PFSK-1 (cell line): ENCODE results near the gene GATC.

ENCODE experiments used
- FOXP2 ChIP-seq: optimal IDR thresholded peaks from 2 replicates; pipeline ENCODE3; 2011; ENCODE audit warnings: borderline replicate concordance, control low read depth, inconsistent platforms; ENCODE audit not compliant: insufficient read depth; ENCODE audit errors: extremely low read length, extremely low read depth
- POLR2AphosphoS5 ChIP-seq: IDR thresholded peaks from 2 replicates; pipeline ENCODE4 v1.6.1; 2012; ENCODE audit warnings: low read depth, mild to moderate bottlenecking, control low read depth, low read length, moderate library complexity
- SIN3A ChIP-seq: IDR thresholded peaks from 2 replicates; pipeline ENCODE4 v1.6.1; 2012; ENCODE audit warnings: mild to moderate bottlenecking, low read length, moderate library complexity, borderline replicate concordance; ENCODE audit not compliant: insufficient read depth
- TAF1 ChIP-seq: IDR thresholded peaks from 2 replicates; pipeline ENCODE4 v1.6.1; 2012; ENCODE audit warnings: low read length, control low read depth, borderline replicate concordance; ENCODE audit not compliant: insufficient read depth
- TF ChIP-seq, protein P1 (sequence below), 2 experiments: IDR thresholded peaks; 2 replicates each; pipeline versions ENCODE4 v1.6.1 to v1.8.0; 2011 to 2012; ENCODE audit warnings: low read depth in 2 of 2, low read length in 2 of 2, control low read depth in 1 of 2, inconsistent platforms in 1 of 2, mild to moderate bottlenecking in 1 of 2, moderate library complexity in 1 of 2; ENCODE audit not compliant: insufficient read depth in 1 of 2

Gene GATC

DNA sequence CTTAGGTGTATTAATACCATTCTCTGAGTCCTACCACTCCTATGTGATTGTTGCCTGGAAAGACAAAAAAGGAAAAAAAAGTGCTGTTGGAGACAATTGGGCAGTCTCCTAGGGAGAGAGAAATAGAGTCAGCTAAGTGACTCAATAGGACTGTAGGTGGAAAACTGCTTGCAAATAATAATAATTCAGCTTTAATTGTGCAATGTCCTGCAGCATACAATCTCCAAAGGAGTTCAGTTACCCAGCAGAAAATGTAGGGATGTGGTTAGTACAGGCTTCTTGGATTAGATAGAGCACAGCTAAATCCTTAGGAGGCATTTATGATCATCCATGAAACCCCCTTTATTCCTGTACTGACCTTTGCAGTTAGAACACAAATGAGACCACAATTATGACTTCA is 26.3 kb downstream of the GATC start:
- no peak for TF ChIP-seq TAF1
- TF ChIP-seq POLR2AphosphoS5: no peak
- no peak for TF ChIP-seq SIN3A

DNA sequence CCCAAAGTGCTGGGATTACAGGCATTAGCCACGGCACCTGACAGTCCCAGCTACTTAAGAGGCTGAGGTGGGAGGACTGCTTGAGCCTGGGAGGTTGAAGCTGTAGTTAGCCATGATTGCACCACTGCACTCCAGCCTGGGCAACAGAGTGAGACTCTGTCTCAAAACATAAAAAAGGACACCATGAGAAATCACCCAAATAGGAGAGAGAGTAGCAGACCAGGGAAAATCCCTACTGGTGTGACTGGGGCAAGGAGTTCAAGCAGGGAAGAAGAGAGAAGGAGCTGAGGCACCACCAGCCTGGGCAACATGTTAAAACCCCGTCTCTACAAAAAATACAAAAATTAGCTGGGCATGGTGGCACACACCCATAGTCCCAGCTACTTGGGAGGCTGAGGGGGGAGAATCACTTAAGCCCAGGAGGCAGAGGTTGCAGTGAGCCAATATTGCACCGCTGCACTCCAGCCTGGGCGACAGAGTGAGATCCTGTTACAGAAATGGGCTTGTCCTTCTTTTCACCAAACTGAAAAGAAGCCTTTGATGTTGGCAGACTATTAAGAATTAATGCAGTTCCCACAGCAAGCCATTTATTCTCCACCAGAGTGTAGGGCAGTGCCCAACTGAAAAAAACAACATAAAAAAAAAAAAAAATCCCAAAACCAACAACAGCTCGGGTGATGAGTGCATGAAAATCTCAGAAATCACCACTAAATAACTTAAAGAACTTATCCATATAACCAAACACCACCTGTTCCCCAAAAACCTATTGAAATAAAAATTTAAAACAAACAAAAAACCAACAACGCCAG is 27.8 kb downstream of the GATC start:
- TF ChIP-seq FOXP2 (no peak), TAF1 (no peak)

DNA sequence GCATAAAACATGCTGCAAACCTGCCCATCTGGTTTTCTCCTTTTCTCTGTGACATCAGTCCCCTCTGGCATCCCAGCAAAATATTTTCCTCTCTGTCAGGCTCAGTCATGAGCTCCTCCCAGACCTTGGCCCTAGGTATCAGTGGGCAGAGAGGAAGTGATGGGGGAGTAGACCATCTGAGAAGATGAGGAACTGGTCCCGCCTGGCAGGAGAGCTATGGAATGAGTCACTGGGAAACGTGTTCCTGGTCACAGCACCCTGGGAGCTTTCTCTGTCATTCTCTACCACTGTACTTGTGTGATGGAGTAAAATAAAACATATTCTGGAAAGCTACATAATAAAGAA is 28.3 kb downstream of the GATC start:
- TF ChIP-seq, protein P1, sequence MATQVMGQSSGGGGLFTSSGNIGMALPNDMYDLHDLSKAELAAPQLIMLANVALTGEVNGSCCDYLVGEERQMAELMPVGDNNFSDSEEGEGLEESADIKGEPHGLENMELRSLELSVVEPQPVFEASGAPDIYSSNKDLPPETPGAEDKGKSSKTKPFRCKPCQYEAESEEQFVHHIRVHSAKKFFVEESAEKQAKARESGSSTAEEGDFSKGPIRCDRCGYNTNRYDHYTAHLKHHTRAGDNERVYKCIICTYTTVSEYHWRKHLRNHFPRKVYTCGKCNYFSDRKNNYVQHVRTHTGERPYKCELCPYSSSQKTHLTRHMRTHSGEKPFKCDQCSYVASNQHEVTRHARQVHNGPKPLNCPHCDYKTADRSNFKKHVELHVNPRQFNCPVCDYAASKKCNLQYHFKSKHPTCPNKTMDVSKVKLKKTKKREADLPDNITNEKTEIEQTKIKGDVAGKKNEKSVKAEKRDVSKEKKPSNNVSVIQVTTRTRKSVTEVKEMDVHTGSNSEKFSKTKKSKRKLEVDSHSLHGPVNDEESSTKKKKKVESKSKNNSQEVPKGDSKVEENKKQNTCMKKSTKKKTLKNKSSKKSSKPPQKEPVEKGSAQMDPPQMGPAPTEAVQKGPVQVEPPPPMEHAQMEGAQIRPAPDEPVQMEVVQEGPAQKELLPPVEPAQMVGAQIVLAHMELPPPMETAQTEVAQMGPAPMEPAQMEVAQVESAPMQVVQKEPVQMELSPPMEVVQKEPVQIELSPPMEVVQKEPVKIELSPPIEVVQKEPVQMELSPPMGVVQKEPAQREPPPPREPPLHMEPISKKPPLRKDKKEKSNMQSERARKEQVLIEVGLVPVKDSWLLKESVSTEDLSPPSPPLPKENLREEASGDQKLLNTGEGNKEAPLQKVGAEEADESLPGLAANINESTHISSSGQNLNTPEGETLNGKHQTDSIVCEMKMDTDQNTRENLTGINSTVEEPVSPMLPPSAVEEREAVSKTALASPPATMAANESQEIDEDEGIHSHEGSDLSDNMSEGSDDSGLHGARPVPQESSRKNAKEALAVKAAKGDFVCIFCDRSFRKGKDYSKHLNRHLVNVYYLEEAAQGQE (IDR thresholded peaks at IDR 0.05; ENCODE audit: insufficient read depth in 1 of 2, low read depth in 2 of 2, low read length in 2 of 2): no peak
- TF ChIP-seq SIN3A (no peak), TAF1 (no peak), FOXP2 (no peak), POLR2AphosphoS5 (no peak)

DNA sequence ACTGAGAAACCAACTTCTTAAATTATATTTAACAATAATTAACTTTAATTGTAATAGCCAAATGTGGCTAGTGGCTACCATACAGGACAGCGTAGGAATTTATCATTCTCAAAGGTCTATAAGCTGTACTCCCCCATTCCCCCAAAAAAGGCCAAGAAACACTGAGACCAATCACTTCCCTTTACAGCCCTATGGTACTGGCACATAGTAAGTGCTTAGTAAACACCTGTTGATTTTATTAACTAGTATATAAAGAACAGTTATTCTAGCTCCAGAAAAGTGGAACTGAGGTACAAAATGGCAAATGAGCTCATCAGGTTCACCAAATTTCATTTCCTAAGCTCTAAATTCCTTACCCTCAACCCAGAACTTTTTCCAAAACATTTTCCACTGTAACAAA is 29.4 kb downstream of the GATC start:
- no peak for TF ChIP-seq POLR2AphosphoS5
- no peak for TF ChIP-seq TAF1
- TF ChIP-seq SIN3A: no peak
- TF ChIP-seq FOXP2: no peak
- TF ChIP-seq, protein P1 (IDR thresholded peaks at IDR 0.05; ENCODE audit: insufficient read depth in 1 of 2, low read depth in 2 of 2, low read length in 2 of 2): no peak

DNA sequence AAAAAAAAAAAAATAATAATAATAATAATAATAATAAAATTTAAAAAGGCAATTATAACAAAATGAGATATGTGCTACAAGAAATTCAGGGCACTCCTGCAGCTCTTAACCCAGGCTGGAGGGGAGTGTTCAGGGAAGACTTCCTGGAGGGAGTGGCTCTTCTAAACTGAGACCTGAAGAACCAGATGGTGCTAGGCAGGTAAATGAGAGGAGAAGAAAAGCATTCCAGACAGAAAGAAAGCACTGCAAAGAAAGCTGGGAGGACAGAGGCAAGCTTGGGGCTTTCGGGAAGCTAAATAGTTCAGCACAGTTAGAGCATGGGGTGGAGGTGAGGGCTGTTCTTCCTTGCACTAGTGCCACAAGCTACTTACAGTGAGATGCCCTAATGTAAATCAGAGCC is 33.2 kb downstream of the GATC start:
- TF ChIP-seq, protein P1 (IDR thresholded peaks at IDR 0.05; ENCODE audit: insufficient read depth in 1 of 2, low read depth in 2 of 2, low read length in 2 of 2): no peak

DNA sequence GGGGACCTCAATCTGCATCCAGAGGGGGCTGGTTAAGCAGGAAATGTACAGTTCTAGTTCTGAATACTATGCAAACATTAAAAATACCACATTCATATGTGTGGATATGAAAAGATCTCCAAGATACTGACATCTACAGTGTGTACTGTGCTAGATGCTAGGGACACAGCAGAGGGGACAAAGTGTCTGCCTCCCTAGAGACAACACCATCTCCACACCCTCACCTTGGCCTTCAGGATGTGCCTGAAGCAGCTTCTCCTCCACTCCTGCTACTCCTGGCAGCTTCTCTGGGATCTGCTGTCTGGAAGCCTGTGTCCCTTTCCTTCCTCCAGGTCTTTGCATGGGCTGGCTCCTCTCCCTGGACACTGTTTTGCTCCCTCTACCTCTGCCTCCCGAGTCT is 34.0 kb downstream of the GATC start:
- TF ChIP-seq SIN3A (no peak), FOXP2 (no peak), TAF1 (no peak), POLR2AphosphoS5 (no peak)
- TF ChIP-seq, protein P1 (IDR thresholded peaks at IDR 0.05; ENCODE audit: insufficient read depth in 1 of 2, low read depth in 2 of 2, low read length in 2 of 2): no peak
